Peyer's patch (tissue), 4 donors: ENCODE measurements around the gene KHK. TPM values are rescaled to one million over a fixed set of nuclear protein-coding genes. Genes with fewer than 3 reads are reported as not detected.
A peak's percentile ranks its signal among the peaks of the same experiment; 100 is the strongest.

ENCODE experiments used
- DNase-seq, 3 donors: peaks; one replicate each; pipeline ENCODE4 v3.0.0-alpha.2; 2017 to 2019
- H3K27ac ChIP-seq, 4 donors: fragments of 200-600 bp; sonication (generic); one replicate each; pipeline ENCODE4 v1.5.1; 2016 to 2019
- H3K27me3 ChIP-seq, 2 donors: fragments of 200-600 bp; sonication (generic); one replicate each; pipeline ENCODE4 v1.5.1; 2019
- H3K36me3 ChIP-seq, 3 donors: fragments of 200-600 bp; sonication (generic); one replicate each; pipeline ENCODE4 v1.5.1; 2016 to 2019
- H3K4me1 ChIP-seq, 4 donors: fragments of 200-600 bp; sonication (generic); one replicate each; pipeline ENCODE4 v1.5.1; 2016 to 2019
- H3K4me3 ChIP-seq, 4 donors: fragments of 200-600 bp; sonication (generic); 1 replicate in 3 of 4; 2 replicates in 1 of 4; pipeline ENCODE4 v1.5.1; 2016 to 2019; ENCODE audit warnings: mild to moderate bottlenecking in 1 of 4
- H3K9me3 ChIP-seq, 4 donors: fragments of 200-600 bp; sonication (generic); one replicate each; pipeline ENCODE4 v1.5.1; 2016 to 2019; ENCODE audit warnings: mild to moderate bottlenecking in 1 of 4
- POLR2A ChIP-seq, 2 donors: fragments of 450-650 bp; IDR thresholded peaks; one replicate each; pipeline ENCODE4 v1.5.1; 2017; ENCODE audit warnings: antibody characterized with exemption in 2 of 2, mild to moderate bottlenecking in 2 of 2, moderate library complexity in 2 of 2
- total RNA-seq, 4 donors: library from RNA; depleted of rRNA; stranded (reverse); fragments of >200 nt; gene quantifications; one replicate each; pipeline ENCODE4 v1.1.0, GENCODE V29; 2016
- TF ChIP-seq, protein P1 (sequence below), 6 experiments: fragments of 450-650 bp in 4 of 6; fragments of 200-600 bp in 2 of 6; sonication (generic) in 1 of 6; IDR thresholded peaks; one replicate each; pipeline ENCODE4 v1.5.1; 2017 to 2019; ENCODE audit warnings: antibody characterized with exemption in 6 of 6, mild to moderate bottlenecking in 3 of 6, moderate library complexity in 1 of 6

The KHK gene
- total RNA-seq, 4 donors from 2014 or later, result 40.4 to 576 (median 435) TPM

DNA sequence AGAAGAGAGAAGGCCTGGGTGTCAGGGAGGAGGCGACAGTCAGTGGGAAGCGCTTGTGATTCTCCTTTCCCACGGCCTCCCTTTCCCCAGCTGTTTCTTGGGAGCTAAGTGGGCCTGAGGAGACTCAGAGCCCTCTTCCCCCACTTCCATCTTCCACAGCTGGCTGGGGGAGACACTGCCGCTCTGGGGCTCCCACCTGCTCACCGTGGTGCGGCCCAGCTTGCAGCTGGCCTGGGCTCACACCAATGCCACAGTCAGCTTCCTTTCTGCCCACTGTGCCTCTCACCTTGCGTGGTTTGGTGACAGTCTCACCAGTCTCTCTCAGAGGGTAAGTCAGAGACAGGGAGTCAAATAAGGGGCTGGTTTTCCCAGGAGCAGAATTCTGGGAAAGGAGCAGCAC is 46.7 kb upstream of the KHK start:
- Histone ChIP-seq H3K4me3 (no peak overlapping the region), H3K27ac (no peak overlapping the region), H3K9me3 (no peaks in the 10 kb centered on the region), H3K4me1 (peaks cover 0 to 14% (median 0%) of the 10 kb centered on the region in 4 donors), H3K36me3 (peaks cover 0 to 68% (median 0%) of the 10 kb centered on the region in 3 donors), H3K27me3 (no peaks in the 10 kb centered on the region)
- TF ChIP-seq, protein P1, sequence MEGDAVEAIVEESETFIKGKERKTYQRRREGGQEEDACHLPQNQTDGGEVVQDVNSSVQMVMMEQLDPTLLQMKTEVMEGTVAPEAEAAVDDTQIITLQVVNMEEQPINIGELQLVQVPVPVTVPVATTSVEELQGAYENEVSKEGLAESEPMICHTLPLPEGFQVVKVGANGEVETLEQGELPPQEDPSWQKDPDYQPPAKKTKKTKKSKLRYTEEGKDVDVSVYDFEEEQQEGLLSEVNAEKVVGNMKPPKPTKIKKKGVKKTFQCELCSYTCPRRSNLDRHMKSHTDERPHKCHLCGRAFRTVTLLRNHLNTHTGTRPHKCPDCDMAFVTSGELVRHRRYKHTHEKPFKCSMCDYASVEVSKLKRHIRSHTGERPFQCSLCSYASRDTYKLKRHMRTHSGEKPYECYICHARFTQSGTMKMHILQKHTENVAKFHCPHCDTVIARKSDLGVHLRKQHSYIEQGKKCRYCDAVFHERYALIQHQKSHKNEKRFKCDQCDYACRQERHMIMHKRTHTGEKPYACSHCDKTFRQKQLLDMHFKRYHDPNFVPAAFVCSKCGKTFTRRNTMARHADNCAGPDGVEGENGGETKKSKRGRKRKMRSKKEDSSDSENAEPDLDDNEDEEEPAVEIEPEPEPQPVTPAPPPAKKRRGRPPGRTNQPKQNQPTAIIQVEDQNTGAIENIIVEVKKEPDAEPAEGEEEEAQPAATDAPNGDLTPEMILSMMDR (IDR thresholded peaks at IDR 0.05), result no peak
- TF ChIP-seq POLR2A (IDR thresholded peaks at IDR 0.05), result no peak
- peak in 1 of 3 donors; percentile 32 for DNase-seq

DNA sequence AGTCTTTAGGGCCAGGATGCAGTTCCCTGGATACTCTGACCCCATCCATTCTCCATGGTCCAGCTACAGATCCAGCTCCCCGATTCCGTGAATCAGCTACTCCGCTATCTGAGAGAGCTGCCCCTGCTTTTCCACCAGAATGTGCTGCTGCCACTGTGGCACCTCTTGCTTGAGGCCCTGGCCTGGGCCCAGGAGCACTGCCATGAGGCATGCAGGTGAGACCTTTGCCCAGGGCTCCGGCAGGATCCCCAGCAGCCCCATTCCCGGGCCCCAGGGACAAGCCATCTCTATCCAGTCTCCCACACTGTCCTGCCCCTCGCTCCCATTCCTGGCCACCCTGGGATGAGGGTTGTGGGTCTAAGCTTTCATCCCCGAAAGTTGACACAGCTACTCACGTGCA is 46.3 kb upstream of the KHK start:
- Histone ChIP-seq H3K36me3 (peaks cover 0 to 64% (median 0%) of the 10 kb centered on the region in 3 donors), H3K27me3 (no peaks in the 10 kb centered on the region), H3K9me3 (no peaks in the 10 kb centered on the region), H3K4me3 (no peak overlapping the region), H3K27ac (no peak overlapping the region), H3K4me1 (peaks cover 0 to 12% (median 0%) of the 10 kb centered on the region in 4 donors)
- peak in 1 of 3 donors; percentile 46 for DNase-seq
- TF ChIP-seq, protein P1 (IDR thresholded peaks at IDR 0.05), result no peak
- no peak for TF ChIP-seq POLR2A (IDR thresholded peaks at IDR 0.05)

- no peak for TF ChIP-seq POLR2A (IDR thresholded peaks at IDR 0.05)
- H3K27me3 ChIP-seq, result no peaks in the 10 kb centered on the region
- no peak for DNase-seq
Observed at GRCh38 chr2:27041752-27042151, 44.8 kb upstream of the KHK start.

GRCh38 chr2:27042159-27042661 is 44.4 kb upstream of the KHK start:
- Histone ChIP-seq H3K9me3 (no peaks in the 10 kb centered on the region), H3K4me1 (peaks cover 0 to 12% (median 0%) of the 10 kb centered on the region in 4 donors), H3K27me3 (no peaks in the 10 kb centered on the region), H3K27ac (peak overlapping the region in 3 of 4 donors; percentile 5 to 66 (median 48)), H3K36me3 (peaks cover 0 to 44% (median 0%) of the 10 kb centered on the region in 3 donors), H3K4me3 (no peak overlapping the region)
- TF ChIP-seq, protein P1 (IDR thresholded peaks at IDR 0.05), result no peak
- TF ChIP-seq POLR2A (IDR thresholded peaks at IDR 0.05), result no peak
- DNase-seq, result peak; percentile 22 to 60 (median 51)

More at GRCh38 chr2:27041752-27042151, 44.8 kb upstream of the KHK start:
- Histone ChIP-seq H3K4me1 (peaks cover 0 to 12% (median 0%) of the 10 kb centered on the region in 4 donors), H3K27ac (peak overlapping the region in 2 of 4 donors; percentile 48 to 66), H3K36me3 (peaks cover 0 to 49% (median 0%) of the 10 kb centered on the region in 3 donors), H3K9me3 (no peaks in the 10 kb centered on the region), H3K4me3 (no peak overlapping the region)

DNA sequence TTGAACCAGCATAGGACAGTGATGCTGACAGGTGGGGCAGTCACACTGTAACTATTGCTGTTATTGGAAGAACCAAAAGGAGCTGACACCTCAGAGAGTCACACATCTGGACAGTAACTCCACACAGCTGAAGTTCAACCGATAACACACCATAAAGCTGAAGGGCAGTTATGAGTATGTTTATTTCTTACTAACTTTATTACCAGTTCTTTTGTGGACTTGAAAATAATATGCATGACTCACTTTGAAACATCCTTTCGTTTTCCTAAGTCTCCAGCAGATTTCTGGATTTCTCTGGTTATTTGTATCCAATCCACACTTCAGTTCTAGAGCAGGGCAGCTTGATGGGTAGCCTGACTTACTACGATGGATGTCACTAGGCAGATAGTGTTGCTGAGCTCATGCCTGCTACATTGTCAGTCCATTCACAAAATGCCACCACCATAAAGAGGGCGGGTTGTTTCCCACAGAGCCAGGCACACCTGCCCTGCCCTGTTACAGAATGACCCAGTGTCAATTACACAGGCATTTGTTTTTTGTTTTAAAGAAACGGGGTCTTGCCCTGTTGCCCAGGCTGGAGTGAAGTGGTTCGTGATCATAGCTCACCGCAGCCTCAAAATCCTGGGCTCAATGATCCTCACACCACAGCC is 43.5 kb upstream of the KHK start:
- Histone ChIP-seq H3K27me3 (no peaks in the 10 kb centered on the region), H3K36me3 (peaks cover 0 to 35% (median 0%) of the 10 kb centered on the region in 3 donors), H3K27ac (peak overlapping the region in 2 of 4 donors; percentile 16 to 56), H3K4me3 (no peak overlapping the region), H3K9me3 (no peaks in the 10 kb centered on the region), H3K4me1 (peaks cover 0 to 12% (median 0%) of the 10 kb centered on the region in 4 donors)
- peak in 1 of 3 donors; percentile 31 for DNase-seq
- TF ChIP-seq POLR2A (IDR thresholded peaks at IDR 0.05), result no peak
- TF ChIP-seq, protein P1 (IDR thresholded peaks at IDR 0.05), result no peak
